WI38 (cell line): Measurements from ENCODE around the gene CDHR3.

Experiments used
- H3K4me3 ChIP-seq: 2 replicates; pipeline ENCODE4 v1.5.1; 2011; ENCODE audit warnings: low read depth, mild to moderate bottlenecking, control low read depth, low read length
- TF ChIP-seq, protein P1 (sequence below): IDR thresholded peaks from 2 replicates; pipeline ENCODE4 v1.5.1; 2012; ENCODE audit warnings: low read depth, mild to moderate bottlenecking, control low read depth, low read length

CDHR3 gene

DNA sequence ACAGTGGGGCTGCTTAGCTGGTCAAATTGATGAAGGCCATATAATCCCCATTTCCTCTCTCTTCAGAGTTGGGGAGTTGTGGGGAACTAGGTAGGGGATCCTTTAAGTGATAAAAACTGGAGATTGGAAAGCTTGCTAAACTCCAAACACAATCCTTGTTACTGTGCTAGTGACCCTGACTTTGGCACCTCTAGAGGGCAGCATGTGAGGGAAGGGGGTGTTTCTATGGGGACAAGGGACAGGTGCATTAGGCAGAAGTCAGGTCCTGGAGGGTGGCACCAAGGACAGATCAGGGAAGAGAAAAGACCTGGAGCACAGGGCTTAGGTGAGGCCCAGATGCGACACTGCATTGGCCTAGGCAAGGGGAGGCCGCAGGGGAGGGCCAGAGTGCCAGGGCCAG lies 66.9 kb downstream of the CDHR3 start:
- TF ChIP-seq, protein P1, sequence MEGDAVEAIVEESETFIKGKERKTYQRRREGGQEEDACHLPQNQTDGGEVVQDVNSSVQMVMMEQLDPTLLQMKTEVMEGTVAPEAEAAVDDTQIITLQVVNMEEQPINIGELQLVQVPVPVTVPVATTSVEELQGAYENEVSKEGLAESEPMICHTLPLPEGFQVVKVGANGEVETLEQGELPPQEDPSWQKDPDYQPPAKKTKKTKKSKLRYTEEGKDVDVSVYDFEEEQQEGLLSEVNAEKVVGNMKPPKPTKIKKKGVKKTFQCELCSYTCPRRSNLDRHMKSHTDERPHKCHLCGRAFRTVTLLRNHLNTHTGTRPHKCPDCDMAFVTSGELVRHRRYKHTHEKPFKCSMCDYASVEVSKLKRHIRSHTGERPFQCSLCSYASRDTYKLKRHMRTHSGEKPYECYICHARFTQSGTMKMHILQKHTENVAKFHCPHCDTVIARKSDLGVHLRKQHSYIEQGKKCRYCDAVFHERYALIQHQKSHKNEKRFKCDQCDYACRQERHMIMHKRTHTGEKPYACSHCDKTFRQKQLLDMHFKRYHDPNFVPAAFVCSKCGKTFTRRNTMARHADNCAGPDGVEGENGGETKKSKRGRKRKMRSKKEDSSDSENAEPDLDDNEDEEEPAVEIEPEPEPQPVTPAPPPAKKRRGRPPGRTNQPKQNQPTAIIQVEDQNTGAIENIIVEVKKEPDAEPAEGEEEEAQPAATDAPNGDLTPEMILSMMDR: no peak
- no peak overlapping the region for H3K4me3 ChIP-seq

DNA sequence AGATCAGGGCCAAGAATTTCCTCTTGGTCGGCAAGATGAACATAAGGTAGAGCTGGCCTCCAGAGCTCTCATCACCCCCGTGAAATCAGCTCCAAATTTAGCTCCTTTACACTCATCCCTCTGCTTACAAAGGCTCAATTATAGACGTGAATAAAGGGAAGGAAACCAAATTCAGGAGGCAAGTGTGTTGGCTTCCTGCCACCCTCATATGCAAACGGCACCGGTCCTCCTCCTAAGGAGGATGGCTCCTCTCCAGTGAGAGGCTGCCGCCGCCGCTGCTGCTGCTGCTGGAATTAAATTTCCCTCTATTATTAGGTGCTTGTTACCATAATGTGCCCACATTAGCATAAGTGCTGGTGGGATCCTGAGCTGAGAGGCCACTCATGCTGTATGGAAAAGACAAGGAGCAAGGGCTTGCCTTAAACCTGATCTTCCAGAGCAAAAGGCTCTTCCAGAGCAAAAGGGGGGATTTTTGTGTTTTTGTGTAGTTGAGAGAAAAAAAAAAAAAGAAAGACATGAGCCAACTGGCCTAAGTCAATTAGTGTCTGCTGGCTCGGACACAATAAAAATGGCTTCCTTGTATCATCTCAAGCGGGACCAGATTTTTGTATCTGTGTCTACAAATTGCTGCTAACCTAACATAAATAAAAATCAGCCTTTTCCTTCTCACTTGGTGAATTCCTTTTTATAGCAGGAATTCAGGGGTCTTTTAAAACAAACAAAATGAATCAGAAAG lies 68.4 kb downstream of the CDHR3 start:
- TF ChIP-seq, protein P1: no peak

DNA sequence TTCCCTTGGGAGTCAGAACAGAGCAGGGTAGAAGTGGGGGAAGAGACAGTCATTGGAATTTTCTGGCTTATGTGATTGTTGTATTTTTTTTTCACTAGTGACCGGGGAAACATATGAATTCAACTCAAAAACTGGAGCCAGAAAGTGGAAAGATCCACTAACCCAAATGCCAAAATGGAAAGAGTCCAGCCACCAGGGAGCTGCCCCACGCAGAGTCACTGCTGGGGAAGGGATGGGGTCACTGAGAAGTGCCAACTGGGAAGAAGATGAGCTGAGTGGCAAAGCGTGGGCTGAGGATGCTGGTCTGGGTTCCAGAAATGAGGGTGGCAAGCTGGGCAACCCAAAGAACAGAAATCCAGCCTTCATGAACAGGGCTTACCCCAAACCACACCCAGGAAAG lies 69.2 kb downstream of the CDHR3 start:
- H3K4me3 ChIP-seq: no peak overlapping the region
- TF ChIP-seq, protein P1: no peak

More for the DNA sequence above, 68.4 kb downstream of the CDHR3 start:
- H3K4me3 ChIP-seq: no peak overlapping the region

DNA sequence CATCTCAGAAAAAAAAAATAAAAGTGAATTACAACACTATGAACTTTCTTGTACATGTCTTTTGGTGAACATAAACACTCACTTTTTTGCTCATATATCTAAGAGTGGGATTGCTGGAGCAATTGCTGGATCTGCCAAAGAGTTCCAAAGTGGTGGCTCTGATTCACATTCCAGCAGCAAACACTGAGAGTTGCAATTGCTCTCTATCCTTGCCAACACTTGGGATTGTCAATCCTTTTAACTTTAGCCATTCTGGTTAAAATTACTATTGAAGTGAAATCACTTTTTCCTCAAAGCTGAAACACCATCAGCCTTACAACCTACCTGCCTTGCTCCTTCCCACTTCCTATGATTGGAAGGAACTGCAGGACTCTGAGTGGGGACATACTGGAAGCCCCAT lies 70.7 kb downstream of the CDHR3 start:
- TF ChIP-seq, protein P1: no peak

DNA sequence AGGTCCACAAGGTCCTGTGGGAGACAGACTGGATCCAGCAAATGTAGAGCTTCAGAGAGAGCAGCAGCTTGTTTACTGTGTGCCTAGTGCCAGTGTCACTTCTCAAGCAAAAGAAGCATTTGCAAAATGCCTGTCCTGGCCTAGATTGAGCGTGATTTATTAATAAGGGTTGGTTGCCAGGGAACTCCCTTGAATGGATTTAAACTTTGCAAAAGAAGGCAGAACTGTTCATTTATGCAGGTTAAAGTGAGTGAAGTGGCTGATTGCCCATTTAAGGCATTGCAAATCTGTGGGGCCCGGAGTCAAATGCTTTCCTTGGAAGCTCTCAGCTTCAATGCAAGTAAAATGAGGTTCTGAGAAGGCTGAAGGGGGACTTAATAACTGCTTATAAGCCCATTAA lies 71.3 kb downstream of the CDHR3 start:
- TF ChIP-seq, protein P1: no peak

More for the DNA sequence above, 70.7 kb downstream of the CDHR3 start:
- H3K4me3 ChIP-seq: no peak overlapping the region

DNA sequence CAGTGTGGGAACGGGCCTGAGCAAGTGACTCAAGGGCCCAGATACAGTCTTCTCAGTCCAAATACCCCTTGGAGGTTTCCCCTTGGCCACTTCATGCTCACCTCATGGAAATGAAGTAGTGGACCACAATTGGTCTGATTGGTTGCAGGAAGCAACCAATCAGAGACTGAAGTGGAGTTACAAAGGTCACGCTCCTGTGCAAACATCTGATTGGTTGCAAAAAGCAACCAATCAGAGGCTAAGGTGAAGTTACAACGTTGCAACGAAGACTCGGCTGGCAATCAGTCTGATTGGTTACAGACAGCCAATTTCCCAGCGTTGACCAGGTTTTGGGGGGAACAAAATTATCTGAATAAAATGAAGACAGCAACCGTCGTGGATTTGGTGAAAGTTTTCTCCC lies 72.5 kb downstream of the CDHR3 start:
- TF ChIP-seq, protein P1: no peak
- no peak overlapping the region for H3K4me3 ChIP-seq

More for the DNA sequence above, 71.3 kb downstream of the CDHR3 start:
- no peak overlapping the region for H3K4me3 ChIP-seq

DNA sequence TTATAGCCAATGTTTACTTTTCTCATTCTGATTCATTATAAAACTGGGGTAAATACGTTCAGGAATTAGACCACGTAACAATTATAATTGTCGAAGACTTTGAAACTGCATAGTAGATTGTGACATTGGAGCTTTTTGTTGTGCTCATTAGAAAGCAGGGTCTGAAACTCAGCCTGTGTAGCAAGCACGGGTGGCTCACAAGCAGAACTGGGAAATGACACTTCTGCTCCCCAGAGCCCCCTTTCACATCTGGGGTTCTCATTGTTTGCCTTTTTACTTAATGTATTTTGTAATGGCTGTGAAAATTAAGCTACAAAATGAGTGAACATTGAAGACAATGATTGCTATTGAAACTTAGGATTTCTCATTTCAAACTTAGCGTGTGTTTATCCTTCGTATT lies 72.9 kb downstream of the CDHR3 start:
- no peak overlapping the region for H3K4me3 ChIP-seq
- TF ChIP-seq, protein P1: no peak
